ENCODE data around the gene GNS. TPM values are rescaled to one million over a fixed set of nuclear protein-coding genes. Genes with fewer than 3 reads are reported as not detected.

GNS gene
- total RNA-seq, 1 experiment from 2014 or later, result 26.0 TPM

- H3K4me1 Mint-ChIP-seq, result no peaks in the 10 kb centered on the region
- no peak overlapping the region for H4K5ac ChIP-seq (ENCODE audit: insufficient read length, low read depth, low read length)
- H3K9me3 Mint-ChIP-seq, result no peaks in the 10 kb centered on the region
These were observed 52.3 kb downstream of the GNS start for GRCh38 chr12:64706857-64707256.

More at GRCh38 chr12:64706857-64707256, 52.3 kb downstream of the GNS start:
- no peak overlapping the region for H3K23ac ChIP-seq (ENCODE audit: insufficient read length, low read depth, low read length)
- no peak overlapping the region for H3K14ac ChIP-seq (ENCODE audit: insufficient read depth, low read length)
- H3K56ac ChIP-seq (ENCODE audit: insufficient read length, low read depth, low read length), result no peak overlapping the region
- H2BK20ac ChIP-seq (ENCODE audit: low read depth, low read length, poor library complexity, severe bottlenecking), result no peak overlapping the region
- H2BK12ac ChIP-seq (ENCODE audit: insufficient read length, low read depth, low read length), result no peak overlapping the region
- no peak overlapping the region for H2AFZ ChIP-seq (ENCODE audit: low read length)
- H4K91ac ChIP-seq (ENCODE audit: insufficient read length, low read depth, low read length), result no peak overlapping the region
- Mint-ChIP-seq H3K27me3 (ENCODE audit: low read depth) (no peaks in the 10 kb centered on the region), H3K36me3 (ENCODE audit: insufficient read depth in 1 of 3, low read depth in 3 of 3) (no peaks in the 10 kb centered on the region; a peak in 2 of 7 replicates), H3K4me3 (no peak overlapping the region), H3K27ac (peak overlapping the region in 1 of 3 experiments; percentile 73; a peak in 2 of 7 replicates)
- H4K8ac ChIP-seq (replicated peaks; ENCODE audit: insufficient read length, low read depth, low read length), result no peak overlapping the region
- no peak overlapping the region for H3T11ph ChIP-seq (ENCODE audit: low read length)
- H2BK5ac ChIP-seq (ENCODE audit: insufficient read length, low read length), result no peak overlapping the region
- H3K4me2 ChIP-seq (ENCODE audit: insufficient read depth, insufficient read length, low read length), result no peak overlapping the region
- no CpG with 5 or more reads among the region's 5 CpGs for WGBS (ENCODE audit: extremely low coverage, insufficient read length, low lambda C conversion rate)
- H2AK5ac ChIP-seq (ENCODE audit: insufficient read length, low read length), result no peak overlapping the region
- TF ChIP-seq CTCF (conservative IDR thresholded peaks at IDR 0.05), result no peak
- no peak for DNase-seq
- H3K9ac ChIP-seq (ENCODE audit: extremely low read depth, insufficient read length, low read length), result no peak overlapping the region
- H2BK15ac ChIP-seq (ENCODE audit: low read depth, low read length), result no peak overlapping the region
- no peak overlapping the region for H3K27ac ChIP-seq (ENCODE audit: insufficient read length, low read depth, low read length)
- H3K18ac ChIP-seq (ENCODE audit: insufficient read length, low read depth, low read length), result no peak overlapping the region
- H3K4me1 ChIP-seq (ENCODE audit: insufficient read depth, low read length), result no peaks in the 10 kb centered on the region
- H3K79me2 ChIP-seq (ENCODE audit: insufficient read depth, low read length), result no peaks in the 10 kb centered on the region
- no peak overlapping the region for H3K4ac ChIP-seq (ENCODE audit: low read depth, low read length)
- no peaks in the 10 kb centered on the region for H3K23me2 ChIP-seq (ENCODE audit: insufficient read length, low read depth, low read length, poor library complexity, severe bottlenecking)
- H2BK120ac ChIP-seq (ENCODE audit: low read depth, low read length, poor library complexity, severe bottlenecking), result no peak overlapping the region
- no peaks in the 10 kb centered on the region for H3K9me3 ChIP-seq (ENCODE audit: control insufficient read depth, low read depth, low read length)
- no peaks in the 10 kb centered on the region for H4K20me1 ChIP-seq (ENCODE audit: control insufficient read depth, insufficient read depth, insufficient read length)
- H3K27me3 ChIP-seq (ENCODE audit: insufficient read depth, low read length), result no peaks in the 10 kb centered on the region
- no peaks in the 10 kb centered on the region for H3K79me1 ChIP-seq (ENCODE audit: insufficient read depth, low read depth, low read length, poor library complexity, severe bottlenecking)
